Testis (tissue), 2 donors: ENCODE results near the gene ZNF552.

Experiments used
- POLR2A ChIP-seq: fragments of 450-650 bp; IDR thresholded peaks from one replicate; pipeline ENCODE4 v1.6.1; 2017; ENCODE audit warnings: antibody characterized with exemption, mild to moderate bottlenecking, moderate library complexity
- TF ChIP-seq, protein P1 (sequence below), 3 experiments: fragments of 450-650 bp in 2 of 3; fragments of 200-600 bp in 1 of 3; sonication (generic) in 1 of 3; IDR thresholded peaks; one replicate each; pipeline ENCODE4 v1.5.1; 2016 to 2019; ENCODE audit warnings: antibody characterized with exemption in 3 of 3, mild to moderate bottlenecking in 2 of 3, moderate library complexity in 1 of 3

DNA sequence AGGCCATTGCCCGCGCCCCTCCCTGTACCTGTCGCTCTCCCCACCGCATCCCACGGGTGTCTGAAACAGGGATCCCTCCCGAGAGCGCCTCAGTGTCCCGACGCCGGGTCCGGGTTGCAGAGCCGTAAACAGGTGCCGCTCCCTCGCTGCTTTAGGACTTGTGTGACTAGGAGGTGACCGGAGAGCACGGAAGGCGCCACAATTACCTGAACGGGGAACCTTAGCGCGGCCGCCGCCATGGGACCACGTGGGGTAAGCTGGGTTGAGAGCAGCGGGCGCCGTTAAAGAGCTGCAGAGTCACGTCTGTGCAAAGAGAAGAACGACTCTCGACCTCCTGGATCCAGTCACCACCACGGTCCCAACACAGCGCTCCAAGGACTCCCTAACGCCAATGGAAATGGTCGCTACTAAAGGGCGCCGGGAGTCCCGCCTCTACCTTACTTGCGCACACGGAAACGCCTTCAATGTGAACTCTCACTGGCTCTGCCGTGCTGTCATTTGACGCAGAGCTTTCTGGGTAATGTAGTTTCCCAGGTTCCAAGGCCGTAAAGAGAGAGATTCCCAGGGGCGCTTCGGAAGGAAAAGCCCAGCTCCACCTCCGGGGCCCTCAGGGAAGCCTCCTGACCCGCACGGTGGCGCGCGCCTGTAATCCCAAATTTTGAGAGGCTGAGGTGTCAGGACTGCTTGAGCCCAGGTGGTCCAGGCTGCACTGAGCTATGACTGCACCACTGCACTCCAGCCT, at the start of gene ZNF552:
- TF ChIP-seq, protein P1, sequence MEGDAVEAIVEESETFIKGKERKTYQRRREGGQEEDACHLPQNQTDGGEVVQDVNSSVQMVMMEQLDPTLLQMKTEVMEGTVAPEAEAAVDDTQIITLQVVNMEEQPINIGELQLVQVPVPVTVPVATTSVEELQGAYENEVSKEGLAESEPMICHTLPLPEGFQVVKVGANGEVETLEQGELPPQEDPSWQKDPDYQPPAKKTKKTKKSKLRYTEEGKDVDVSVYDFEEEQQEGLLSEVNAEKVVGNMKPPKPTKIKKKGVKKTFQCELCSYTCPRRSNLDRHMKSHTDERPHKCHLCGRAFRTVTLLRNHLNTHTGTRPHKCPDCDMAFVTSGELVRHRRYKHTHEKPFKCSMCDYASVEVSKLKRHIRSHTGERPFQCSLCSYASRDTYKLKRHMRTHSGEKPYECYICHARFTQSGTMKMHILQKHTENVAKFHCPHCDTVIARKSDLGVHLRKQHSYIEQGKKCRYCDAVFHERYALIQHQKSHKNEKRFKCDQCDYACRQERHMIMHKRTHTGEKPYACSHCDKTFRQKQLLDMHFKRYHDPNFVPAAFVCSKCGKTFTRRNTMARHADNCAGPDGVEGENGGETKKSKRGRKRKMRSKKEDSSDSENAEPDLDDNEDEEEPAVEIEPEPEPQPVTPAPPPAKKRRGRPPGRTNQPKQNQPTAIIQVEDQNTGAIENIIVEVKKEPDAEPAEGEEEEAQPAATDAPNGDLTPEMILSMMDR (IDR thresholded peaks at IDR 0.05), result no peak
- TF ChIP-seq POLR2A, result peak; percentile 38
